Left ventricle myocardium inferior (tissue), 1 donor: Measurements from ENCODE around the gene GNB2. TPM values are rescaled to one million over a fixed set of nuclear protein-coding genes. Genes with fewer than 3 reads are reported as not detected.

Experiments used
- DNase-seq: peaks from one replicate; pipeline ENCODE4 v3.0.0-alpha.2; 2020
- H3K27ac ChIP-seq: fragments of 200-600 bp; replicated peaks from 2 replicates; pipeline ENCODE4 v1.8.0; 2021
- H3K27me3 ChIP-seq: fragments of 200-600 bp; 2 replicates; pipeline ENCODE4 v1.8.0; 2021; ENCODE audit warnings: low read depth
- H3K36me3 ChIP-seq: fragments of 200-600 bp; 2 replicates; pipeline ENCODE4 v1.8.0; 2021
- H3K4me1 ChIP-seq: fragments of 200-600 bp; 2 replicates; pipeline ENCODE4 v1.8.0; 2021
- H3K4me3 ChIP-seq: fragments of 200-600 bp; 2 replicates; pipeline ENCODE4 v1.8.0; 2021; ENCODE audit warnings: mild to moderate bottlenecking, moderate library complexity
- H3K9me3 ChIP-seq: fragments of 200-600 bp; replicated peaks from 2 replicates; pipeline ENCODE4 v1.8.0; 2021
- intact Hi-C: fragments of 100-400 bp; cut with micrococcal nuclease; formaldehyde crosslinking; loops from one replicate; pipeline ENCODE4 v1.11.0; 2022
- total RNA-seq: library from RNA; stranded (reverse); fragmentation: NEBNext Ultra II Directional; extraction: Animal tissue kit (Norgen Biotek cat#: 25700); gene quantifications from one replicate; pipeline ENCODE4 v1.2.1, GENCODE V29; 2021
- TF ChIP-seq, protein P1 (sequence below): fragments of 200-600 bp; IDR thresholded peaks from 2 replicates; pipeline ENCODE4 v1.8.0; 2021; ENCODE audit warnings: antibody characterized with exemption, mild to moderate bottlenecking, borderline replicate concordance
- donor health status: DM: no; HTN: yes; CAD: no; lungs with severe emphysema.

GNB2 gene
- total RNA-seq, 1 donor from 2014 or later = 98.3 TPM

DNA sequence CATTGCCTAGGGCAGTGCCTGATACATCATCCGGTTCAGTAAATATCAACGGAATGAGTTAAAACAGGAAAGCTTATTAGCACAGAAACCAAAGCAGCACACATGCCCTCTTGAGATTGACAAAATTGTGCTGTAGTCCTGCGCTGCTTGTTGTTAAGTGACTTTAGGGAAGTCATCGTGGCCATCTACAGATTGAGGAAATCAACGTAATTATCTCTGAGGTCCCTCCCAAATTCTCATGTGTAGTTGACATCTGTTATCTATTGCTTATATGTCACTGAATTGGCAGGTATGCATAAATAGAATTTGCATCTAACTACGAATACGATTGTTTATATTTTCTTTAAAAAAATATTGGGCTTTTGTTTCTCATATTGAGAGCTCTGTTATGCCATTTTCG, 3.5 kb upstream of the GNB2 start:
- TF ChIP-seq, protein P1, sequence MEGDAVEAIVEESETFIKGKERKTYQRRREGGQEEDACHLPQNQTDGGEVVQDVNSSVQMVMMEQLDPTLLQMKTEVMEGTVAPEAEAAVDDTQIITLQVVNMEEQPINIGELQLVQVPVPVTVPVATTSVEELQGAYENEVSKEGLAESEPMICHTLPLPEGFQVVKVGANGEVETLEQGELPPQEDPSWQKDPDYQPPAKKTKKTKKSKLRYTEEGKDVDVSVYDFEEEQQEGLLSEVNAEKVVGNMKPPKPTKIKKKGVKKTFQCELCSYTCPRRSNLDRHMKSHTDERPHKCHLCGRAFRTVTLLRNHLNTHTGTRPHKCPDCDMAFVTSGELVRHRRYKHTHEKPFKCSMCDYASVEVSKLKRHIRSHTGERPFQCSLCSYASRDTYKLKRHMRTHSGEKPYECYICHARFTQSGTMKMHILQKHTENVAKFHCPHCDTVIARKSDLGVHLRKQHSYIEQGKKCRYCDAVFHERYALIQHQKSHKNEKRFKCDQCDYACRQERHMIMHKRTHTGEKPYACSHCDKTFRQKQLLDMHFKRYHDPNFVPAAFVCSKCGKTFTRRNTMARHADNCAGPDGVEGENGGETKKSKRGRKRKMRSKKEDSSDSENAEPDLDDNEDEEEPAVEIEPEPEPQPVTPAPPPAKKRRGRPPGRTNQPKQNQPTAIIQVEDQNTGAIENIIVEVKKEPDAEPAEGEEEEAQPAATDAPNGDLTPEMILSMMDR = no peak
- DNase-seq = no peak
- Histone ChIP-seq H3K9me3 (no peaks in the 10 kb centered on the region), H3K27me3 (no peaks in the 10 kb centered on the region), H3K27ac (no peak overlapping the region), H3K36me3 (no peaks in the 10 kb centered on the region), H3K4me3 (no peak overlapping the region), H3K4me1 (peaks cover 15% of the 10 kb centered on the region)
- intact Hi-C loops = no loop called here

DNA sequence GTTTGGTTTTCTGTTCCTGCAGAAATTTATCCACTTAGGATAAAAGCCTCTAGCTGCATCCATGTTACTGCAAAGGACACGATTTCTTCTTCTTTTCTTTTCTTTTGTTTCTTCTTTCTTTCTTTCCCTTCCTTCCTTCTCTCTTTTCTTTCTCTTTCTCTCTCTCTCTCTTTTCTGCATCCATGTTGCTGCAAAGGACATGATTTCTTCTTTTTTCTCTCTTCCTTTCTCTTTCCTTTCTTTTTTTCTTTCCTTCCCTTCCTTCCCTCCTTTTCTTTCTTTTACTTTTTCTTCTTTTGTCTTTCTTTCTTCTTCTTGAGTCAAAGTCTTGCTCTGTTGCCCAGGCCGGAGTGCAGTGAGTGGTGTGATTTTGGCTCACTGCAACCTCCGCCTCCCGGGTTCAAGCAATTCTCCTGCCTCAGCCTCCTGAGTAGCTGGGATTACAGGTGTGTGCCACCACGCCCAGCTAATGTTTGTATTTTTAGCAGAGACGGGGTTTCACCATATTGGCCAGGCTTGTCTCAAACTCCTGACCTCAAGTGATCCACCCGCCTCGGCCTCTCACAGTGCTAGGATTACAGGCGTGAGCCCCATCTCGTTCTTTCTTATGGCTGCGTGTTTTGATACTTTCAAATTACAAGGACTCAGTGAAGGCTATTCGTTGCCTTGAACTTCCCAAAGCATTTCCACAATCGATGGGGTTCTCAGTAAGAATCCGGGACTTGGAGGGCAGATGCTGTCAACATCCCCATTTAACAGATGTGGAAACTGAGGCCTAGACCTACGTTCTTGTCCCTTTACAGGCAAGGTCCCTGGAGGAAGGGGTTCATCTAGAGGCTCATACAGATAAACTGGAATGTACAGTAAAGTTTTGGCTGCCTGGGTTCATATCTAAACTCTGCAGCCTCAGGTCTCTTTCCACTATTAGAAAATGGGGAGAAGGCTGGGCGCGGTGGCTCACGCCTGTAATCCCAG, 1.9 kb upstream of the GNB2 start:
- Histone ChIP-seq H3K27me3 (no peaks in the 10 kb centered on the region), H3K27ac (no peak overlapping the region), H3K36me3 (peaks cover 3% of the 10 kb centered on the region), H3K4me3 (no peak overlapping the region), H3K4me1 (peaks cover 31% of the 10 kb centered on the region), H3K9me3 (no peaks in the 10 kb centered on the region)
- no peak for DNase-seq
- TF ChIP-seq, protein P1 = no peak
- intact Hi-C loops = no loop called here

DNA sequence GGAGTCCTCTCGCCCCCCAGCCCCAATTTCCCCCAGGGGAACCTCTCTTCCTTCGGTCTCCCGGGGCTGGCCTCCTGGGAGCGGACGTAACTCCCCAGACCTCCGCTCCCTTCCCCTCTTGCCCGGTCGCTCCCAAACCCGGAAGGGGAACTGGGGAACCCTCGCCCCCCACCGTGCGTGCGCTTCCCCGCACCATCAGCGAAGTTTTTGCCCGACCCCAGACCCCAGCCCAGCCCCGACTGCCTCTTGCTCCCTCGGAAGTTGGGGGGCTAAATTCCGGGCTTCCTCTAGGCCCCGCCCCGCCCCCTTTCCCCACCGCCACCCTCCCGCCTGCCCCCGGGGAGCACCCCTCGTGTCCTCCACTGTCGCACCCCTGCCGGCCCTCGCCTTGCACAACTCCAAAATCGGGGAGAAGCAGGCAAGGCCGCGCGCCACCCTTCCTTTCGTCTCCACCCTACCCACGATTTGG, 436 bp downstream of the GNB2 start:
- Histone ChIP-seq H3K4me1 (peaks cover 54% of the 10 kb centered on the region), H3K9me3 (no peaks in the 10 kb centered on the region), H3K4me3 (peak overlapping the region; percentile 99), H3K27me3 (no peaks in the 10 kb centered on the region), H3K36me3 (peaks cover 27% of the 10 kb centered on the region), H3K27ac (peak overlapping the region; percentile 99)
- peak; percentile 52 for DNase-seq
- TF ChIP-seq, protein P1 = no peak
- intact Hi-C loops = no loop called here

DNA sequence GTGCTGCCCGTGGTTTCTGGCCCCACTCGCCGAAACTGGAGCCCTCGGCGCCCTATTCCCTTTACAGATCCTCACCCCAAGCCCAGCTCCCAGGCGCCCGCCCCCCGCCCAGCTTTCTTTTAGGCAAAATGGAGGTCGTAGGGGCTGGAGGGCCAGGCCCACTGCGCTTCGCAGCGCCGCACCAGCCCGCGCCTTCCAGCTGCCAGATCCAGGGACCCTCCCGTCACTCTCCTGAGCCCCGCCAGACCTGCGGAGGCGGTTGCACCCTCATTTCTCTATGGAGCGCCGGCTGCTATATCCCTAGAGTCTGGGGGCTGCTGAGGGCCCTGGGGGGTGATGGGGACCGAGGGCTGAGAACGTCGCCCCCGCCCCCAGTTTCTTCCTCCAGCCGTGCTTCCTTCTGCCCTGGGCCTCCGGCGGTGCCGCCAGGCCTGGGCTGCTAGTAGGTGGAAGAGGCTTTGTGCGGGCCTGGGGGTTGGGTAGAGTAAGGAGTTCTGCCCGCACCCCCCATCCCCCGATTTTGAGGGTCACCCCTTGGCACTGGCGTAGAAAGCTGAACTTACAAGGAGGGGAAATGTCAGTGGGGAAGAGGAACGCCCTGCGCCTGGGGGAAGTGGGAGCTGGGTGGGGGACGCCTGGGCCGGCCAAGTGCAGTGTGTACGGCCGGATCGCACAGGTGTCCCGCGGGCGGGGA, 1.0 kb downstream of the GNB2 start:
- peak; percentile 42 for DNase-seq
- intact Hi-C loops = no loop called here
- Histone ChIP-seq H3K4me1 (peaks cover 60% of the 10 kb centered on the region), H3K27ac (peak overlapping the region; percentile 99), H3K36me3 (peaks cover 33% of the 10 kb centered on the region), H3K4me3 (peak overlapping the region; percentile 99), H3K9me3 (no peaks in the 10 kb centered on the region), H3K27me3 (no peaks in the 10 kb centered on the region)
- TF ChIP-seq, protein P1 = no peak

DNA sequence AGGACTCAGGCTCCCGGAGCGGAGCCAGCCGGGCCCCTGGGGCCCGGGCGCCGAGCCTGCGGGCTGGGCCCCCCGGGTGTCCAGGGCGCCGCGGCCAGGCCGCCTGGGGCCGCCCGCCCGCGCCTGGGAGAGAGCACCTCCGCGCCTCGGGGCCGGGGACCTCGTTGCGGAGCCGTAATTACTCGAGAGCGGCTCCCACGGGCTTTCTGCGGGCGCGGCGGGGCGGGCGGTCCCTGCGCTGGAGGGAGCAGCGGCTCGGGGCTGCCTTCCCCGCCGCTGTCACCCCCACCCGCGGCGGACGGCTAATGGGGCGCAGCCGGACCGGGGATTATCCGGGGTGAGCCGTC, 1.5 kb downstream of the GNB2 start:
- no peaks in the 10 kb centered on the region for H3K9me3 ChIP-seq
- peaks cover 65% of the 10 kb centered on the region for H3K4me1 ChIP-seq
- DNase-seq = peak; percentile 33
- H3K27me3 ChIP-seq = no peaks in the 10 kb centered on the region
- TF ChIP-seq, protein P1 = no peak
- H3K4me3 ChIP-seq = peak overlapping the region; percentile 99
- peak overlapping the region; percentile 99 for H3K27ac ChIP-seq
- intact Hi-C loops = no loop called here
- peaks cover 36% of the 10 kb centered on the region for H3K36me3 ChIP-seq
